Measurements from ENCODE around the gene ANOS1.

- no peak for TF ChIP-seq POLR2A (IDR thresholded peaks at IDR 0.05; ENCODE audit: low read length)
- TF ChIP-seq GATA1 (IDR thresholded peaks at IDR 0.05; ENCODE audit: low read depth, low read length): no peak
These were observed 152.3 kb downstream of the ANOS1 start for GRCh38 chrX:8579602-8580001.
